Keratinocyte (primary cell): ENCODE measurements around the gene IGSF9.

Experiments used
- CTCF ChIP-seq, 3 experiments: IDR thresholded peaks in 1 of 3; conservative IDR thresholded peaks in 1 of 3; optimal IDR thresholded peaks in 1 of 3; 2 replicates in 2 of 3; 3 replicates in 1 of 3; pipeline versions ENCODE3 to v1.5.1; 2011; ENCODE audit warnings: low read length in 3 of 3, mild to moderate bottlenecking in 3 of 3, moderate library complexity in 2 of 3, control low read depth in 1 of 3, inconsistent platforms in 1 of 3; ENCODE audit not compliant: insufficient read depth in 2 of 3; ENCODE audit errors: extremely low read depth in 1 of 3
- EZH2 ChIP-seq: IDR thresholded peaks from one replicate; pipeline ENCODE4 v1.6.1; 2012; ENCODE audit warnings: inconsistent platforms, mild to moderate bottlenecking, low read length, moderate library complexity

- peak in 1 of 3 experiments; percentile 19 for TF ChIP-seq CTCF (optimal IDR thresholded peaks at IDR 0.05 in 1 of 3, IDR thresholded peaks at IDR 0.05 in 1 of 3, conservative IDR thresholded peaks at IDR 0.05 in 1 of 3; ENCODE audit: extremely low read depth in 1 of 3, insufficient read depth in 2 of 3, low read length in 3 of 3)
- no peak for TF ChIP-seq EZH2
Observed at GRCh38 chr1:159916242-159917051, 29.0 kb downstream of the IGSF9 start.
